Esophagus squamous epithelium (tissue), 4 donors: ENCODE measurements around the gene RAPGEF5.

Experiments used
- POLR2A ChIP-seq, 4 donors: fragments of 450-650 bp; IDR thresholded peaks; one replicate each; pipeline ENCODE4 v1.6.1; 2017; ENCODE audit warnings: antibody characterized with exemption in 4 of 4, mild to moderate bottlenecking in 4 of 4, moderate library complexity in 3 of 4
- TF ChIP-seq, protein P1 (sequence below), 6 experiments: fragments of 450-650 bp in 4 of 6; fragments of 200-600 bp in 2 of 6; sonication (generic) in 2 of 6; IDR thresholded peaks; one replicate each; pipeline ENCODE4 v1.5.1; 2016 to 2019; ENCODE audit warnings: antibody characterized with exemption in 6 of 6, mild to moderate bottlenecking in 4 of 6, moderate library complexity in 4 of 6

DNA sequence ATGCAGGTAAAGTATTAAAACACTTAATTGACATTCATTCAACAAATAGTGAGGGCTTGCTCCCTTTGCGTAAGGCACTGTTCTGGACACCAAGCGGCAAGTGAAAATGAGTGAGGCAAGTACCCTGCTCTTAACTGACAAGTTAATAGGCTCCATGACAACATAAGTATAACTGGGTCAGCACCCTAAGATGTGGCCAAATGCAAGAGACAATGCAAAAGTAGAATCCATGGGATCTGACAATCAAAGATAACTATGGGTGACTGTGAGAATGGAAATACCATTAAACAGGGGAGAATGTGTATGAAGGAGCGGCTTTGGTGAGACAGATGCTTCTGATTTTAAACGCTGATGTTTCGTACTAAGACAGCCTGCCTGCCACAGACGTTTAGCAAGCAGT lies 160.5 kb downstream of the RAPGEF5 start:
- TF ChIP-seq, protein P1, sequence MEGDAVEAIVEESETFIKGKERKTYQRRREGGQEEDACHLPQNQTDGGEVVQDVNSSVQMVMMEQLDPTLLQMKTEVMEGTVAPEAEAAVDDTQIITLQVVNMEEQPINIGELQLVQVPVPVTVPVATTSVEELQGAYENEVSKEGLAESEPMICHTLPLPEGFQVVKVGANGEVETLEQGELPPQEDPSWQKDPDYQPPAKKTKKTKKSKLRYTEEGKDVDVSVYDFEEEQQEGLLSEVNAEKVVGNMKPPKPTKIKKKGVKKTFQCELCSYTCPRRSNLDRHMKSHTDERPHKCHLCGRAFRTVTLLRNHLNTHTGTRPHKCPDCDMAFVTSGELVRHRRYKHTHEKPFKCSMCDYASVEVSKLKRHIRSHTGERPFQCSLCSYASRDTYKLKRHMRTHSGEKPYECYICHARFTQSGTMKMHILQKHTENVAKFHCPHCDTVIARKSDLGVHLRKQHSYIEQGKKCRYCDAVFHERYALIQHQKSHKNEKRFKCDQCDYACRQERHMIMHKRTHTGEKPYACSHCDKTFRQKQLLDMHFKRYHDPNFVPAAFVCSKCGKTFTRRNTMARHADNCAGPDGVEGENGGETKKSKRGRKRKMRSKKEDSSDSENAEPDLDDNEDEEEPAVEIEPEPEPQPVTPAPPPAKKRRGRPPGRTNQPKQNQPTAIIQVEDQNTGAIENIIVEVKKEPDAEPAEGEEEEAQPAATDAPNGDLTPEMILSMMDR (IDR thresholded peaks at IDR 0.05), result no peak
- TF ChIP-seq POLR2A (IDR thresholded peaks at IDR 0.05), result no peak
